VCaP (cell line): Measurements from ENCODE around the gene FER.

Experiments
- H3K27ac ChIP-seq: fragments of 450-650 bp; 2 replicates; pipeline ENCODE4 v1.5.1; 2017
- CTCF ChIP-seq: fragments of 450-650 bp; conservative IDR thresholded peaks from 2 replicates; pipeline ENCODE4 v1.5.1; 2017; ENCODE audit warnings: mild to moderate bottlenecking, moderate library complexity

The FER gene

DNA sequence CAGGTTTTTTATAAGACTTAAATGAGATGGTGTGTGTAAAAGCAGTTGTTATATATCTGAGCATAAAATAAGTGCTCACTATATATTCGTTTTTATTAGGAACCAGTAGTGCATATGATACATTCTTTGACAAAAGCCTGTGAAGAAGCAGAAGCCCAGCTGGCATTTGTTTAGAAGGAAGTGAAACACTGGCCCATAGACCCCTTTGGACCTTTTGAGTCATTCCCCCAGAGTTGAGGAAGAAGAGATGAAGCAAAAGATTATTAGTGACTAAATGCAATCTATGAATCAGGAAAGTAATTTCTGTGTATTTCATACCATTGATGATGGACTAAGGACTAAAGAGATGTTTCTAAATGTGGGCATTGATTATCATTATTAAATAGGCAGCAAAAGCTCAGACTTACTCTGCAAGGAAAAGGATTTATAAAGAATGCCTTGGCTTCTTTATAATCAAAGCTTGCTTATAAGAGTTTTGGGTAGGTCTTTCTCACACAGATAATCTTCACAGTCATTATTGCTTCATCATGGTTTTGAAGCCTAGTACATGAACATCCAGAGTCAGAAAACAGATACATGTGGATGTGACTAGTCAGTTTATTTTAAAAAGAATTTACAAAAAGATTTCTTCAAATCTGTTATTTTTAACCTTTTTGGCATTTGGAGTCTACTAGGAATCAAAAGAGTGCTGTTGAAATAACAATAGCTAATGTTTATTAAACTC, 16.9 kb upstream of the FER start:
- no peak for TF ChIP-seq CTCF
- H3K27ac ChIP-seq: no peak overlapping the region

DNA sequence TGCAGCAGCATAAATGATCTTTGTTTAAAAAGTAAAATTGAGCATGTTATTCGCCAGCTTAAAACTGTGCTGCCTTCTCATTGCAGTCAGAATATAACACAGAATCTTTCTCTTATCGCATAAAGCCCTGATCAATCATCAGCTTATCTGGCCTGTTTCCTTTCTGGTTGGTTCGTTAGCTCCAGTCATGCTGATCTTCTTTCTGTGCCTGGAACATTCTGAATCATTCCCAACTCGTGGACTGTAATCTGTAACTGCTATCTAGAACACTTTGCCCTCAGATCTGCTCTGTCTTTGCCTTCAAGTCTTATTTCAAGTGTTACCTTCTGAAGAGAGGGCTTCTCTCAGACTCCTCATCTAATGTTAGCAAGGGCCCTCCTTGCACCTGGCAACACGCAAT, 11.9 kb upstream of the FER start:
- no peak for TF ChIP-seq CTCF
- no peak overlapping the region for H3K27ac ChIP-seq

- no peak for TF ChIP-seq CTCF
- no peak overlapping the region for H3K27ac ChIP-seq
Observed at GRCh38 chr5:108736855-108737254, 10.8 kb upstream of the FER start.

GRCh38 chr5:108739376-108739775, 8.3 kb upstream of the FER start:
- no peak for TF ChIP-seq CTCF
- no peak overlapping the region for H3K27ac ChIP-seq

GRCh38 chr5:108739906-108740305, 7.8 kb upstream of the FER start:
- TF ChIP-seq CTCF: no peak
- H3K27ac ChIP-seq: no peak overlapping the region

DNA sequence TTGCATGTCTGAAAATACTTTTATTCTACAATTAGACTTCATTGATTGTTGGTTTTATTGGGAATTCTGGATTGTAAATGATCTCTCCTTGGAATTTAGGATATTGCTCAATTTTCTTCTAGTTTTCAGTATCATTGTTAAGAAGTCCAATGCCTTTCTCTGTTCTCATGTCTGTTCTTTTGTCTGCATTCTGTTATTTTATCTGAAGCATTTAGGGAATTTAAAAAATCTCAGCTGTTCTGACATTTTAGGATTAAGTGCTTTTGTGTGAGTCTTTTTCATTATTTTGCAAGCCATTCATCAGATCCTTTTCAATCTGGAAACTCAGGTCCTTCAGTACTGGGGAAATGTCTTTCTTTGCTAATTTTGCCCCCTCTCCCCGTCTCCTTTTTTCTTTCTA, 4.4 kb upstream of the FER start:
- H3K27ac ChIP-seq: no peak overlapping the region
- no peak for TF ChIP-seq CTCF

GRCh38 chr5:108743846-108744245, 3.9 kb upstream of the FER start:
- no peak overlapping the region for H3K27ac ChIP-seq
- TF ChIP-seq CTCF: no peak
